Spleen (tissue), 11 donors: ENCODE measurements around the gene AIDA. TPM values are rescaled to one million over a fixed set of nuclear protein-coding genes. Genes with fewer than 3 reads are reported as not detected.

Source experiments
- DNase-seq: peaks from one replicate; pipeline ENCODE4 v3.0.0-alpha.2; 2020
- H3K27ac ChIP-seq, 8 donors: fragments of 200-600 bp; sonication (generic) in 7 of 8; 1 replicate in 4 of 8; 2 replicates in 4 of 8; pipeline versions ENCODE4 v1.5.0 to v1.8.0; 2016 to 2021; ENCODE audit warnings: inconsistent platforms in 4 of 8, mild to moderate bottlenecking in 4 of 8, moderate library complexity in 1 of 8
- H3K27me3 ChIP-seq, 7 donors: fragments of 200-600 bp; sonication (generic) in 6 of 7; replicated peaks in 1 of 7; 1 replicate in 4 of 7; 2 replicates in 3 of 7; pipeline versions ENCODE4 v1.5.0 to v1.8.0; 2016 to 2021; ENCODE audit warnings: inconsistent platforms in 3 of 7, mild to moderate bottlenecking in 1 of 7
- H3K36me3 ChIP-seq, 6 donors: fragments of 200-600 bp; sonication (generic) in 5 of 6; 1 replicate in 4 of 6; 2 replicates in 2 of 6; pipeline versions ENCODE4 v1.5.0 to v1.8.0; 2016 to 2021; ENCODE audit warnings: inconsistent platforms in 2 of 6
- H3K4me1 ChIP-seq, 6 donors: fragments of 200-600 bp; sonication (generic) in 5 of 6; 1 replicate in 3 of 6; 2 replicates in 3 of 6; pipeline versions ENCODE4 v1.5.0 to v1.8.0; 2016 to 2021; ENCODE audit warnings: inconsistent platforms in 3 of 6
- H3K4me3 ChIP-seq, 8 donors: fragments of 200-600 bp; sonication (generic) in 7 of 8; 1 replicate in 4 of 8; 2 replicates in 4 of 8; pipeline versions ENCODE4 v1.5.0 to v1.8.0; 2016 to 2021; ENCODE audit warnings: inconsistent platforms in 4 of 8, mild to moderate bottlenecking in 4 of 8, moderate library complexity in 2 of 8
- H3K9me3 ChIP-seq, 8 donors: fragments of 200-600 bp; sonication (generic) in 7 of 8; 1 replicate in 4 of 8; 2 replicates in 4 of 8; pipeline versions ENCODE4 v1.5.0 to v1.8.0; 2016 to 2021; ENCODE audit warnings: inconsistent platforms in 4 of 8
- POLR2A ChIP-seq, 3 donors: fragments of 450-650 bp; IDR thresholded peaks; one replicate each; pipeline ENCODE4 v1.5.1; 2017; ENCODE audit warnings: antibody characterized with exemption in 3 of 3, mild to moderate bottlenecking in 1 of 3
- POLR2AphosphoS5 ChIP-seq, 3 donors: sonication (generic); formaldehyde crosslinking; IDR thresholded peaks; one replicate each; pipeline ENCODE4 v1.5.1; 2017; ENCODE audit warnings: antibody characterized with exemption in 3 of 3
- WGBS, 5 donors: extraction: QIAGEN DNeasy Blood & Tissue Kit in 3 of 5; methylation state at CpG; one replicate each; pipeline versions ENCODE4 v1.1.5 to v1.1.7; 2013 to 2018; 5-methylcytosine and 5-hydroxymethylcytosine counted together
- intact Hi-C: fragments of 100-400 bp; cut with DNase I; formaldehyde crosslinking; loops from one replicate; pipeline ENCODE4 v1.15.0; 2023; ENCODE audit warnings: low total_unique reads
- polyA plus RNA-seq, 3 donors: library from polyadenylated mRNA; stranded (reverse); fragments of 200-250 nt; gene quantifications; one replicate each; pipeline ENCODE4 v1.2.1, GENCODE V29; 2013
- total RNA-seq, 7 donors: library from RNA; depleted of rRNA in 3 of 7; stranded (reverse); fragments of >200 nt in 3 of 7; fragmentation: NEBNext Ultra II Directional in 4 of 7; extraction: Animal tissue kit (Norgen Biotek cat#: 25700) in 4 of 7; gene quantifications; one replicate each; pipeline versions ENCODE4 v1.1.0 to v1.2.1, GENCODE V29; 2016 to 2021
- TF ChIP-seq, protein P1 (sequence below), 11 experiments: fragments of 200-600 bp in 7 of 11; fragments of 450-650 bp in 4 of 11; sonication (generic) in 4 of 11; IDR thresholded peaks in 8 of 11; conservative IDR thresholded peaks in 3 of 11; 1 replicate in 7 of 11; 2 replicates in 4 of 11; pipeline versions ENCODE4 v1.4.0 to v1.8.0; 2016 to 2021; ENCODE audit warnings: antibody characterized with exemption in 11 of 11, inconsistent platforms in 4 of 11, mild to moderate bottlenecking in 1 of 11
- donor health status: healthy with polysubstance abuse.
- donor health status: DM: no; HTN: no; CAD: no; lungs with moderate emphysema.
- donor health status: DM: no; HTN: no; CAD: no.
- donor health status: Bipolar disorder and iron deficiency.
- donor health status: healthy.
- donor health status: DM: no; HTN: no; CAD: no.
- donor health status: DM: yes; HTN: yes; CAD: no.

Gene AIDA
- total and polyA plus RNA-seq, 10 donors = 33.0 to 57.8 (median 51.6) TPM

DNA sequence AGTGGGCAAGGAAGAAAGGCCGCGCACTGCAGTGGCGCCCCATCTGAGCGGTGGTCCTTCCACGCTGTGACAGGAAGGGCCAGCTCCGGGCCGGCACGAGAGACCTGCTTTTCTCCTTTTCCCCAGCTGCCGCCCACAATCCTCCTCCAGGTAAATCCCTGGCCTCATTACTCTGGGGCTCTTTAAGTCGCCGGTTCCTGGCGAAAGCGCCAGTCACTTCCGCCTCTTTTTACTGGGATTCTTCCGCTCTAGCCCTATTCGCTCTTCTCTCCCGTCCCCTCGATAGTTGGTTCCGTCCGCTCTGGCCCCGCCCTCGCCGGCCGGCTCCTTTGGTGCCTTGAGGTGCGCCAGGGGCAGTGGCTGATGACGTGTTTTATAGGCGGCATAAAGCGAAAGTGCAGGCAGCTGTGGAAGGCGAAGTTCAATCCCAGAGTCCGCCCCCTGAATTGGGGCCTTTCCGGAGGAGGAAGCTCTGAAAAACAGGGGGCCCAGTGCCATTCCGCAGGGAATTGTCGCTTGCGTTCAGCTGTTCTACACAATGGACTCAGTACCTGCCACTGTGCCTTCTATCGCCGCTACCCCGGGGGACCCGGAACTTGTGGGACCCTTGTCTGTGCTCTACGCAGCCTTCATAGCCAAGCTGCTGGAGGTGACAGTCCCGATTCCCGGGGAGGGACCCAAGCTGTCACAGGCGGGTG, 68.2 kb downstream of the AIDA start:
- H3K4me3 ChIP-seq = peak overlapping the region; percentile 65 to 87 (median 74)
- intact Hi-C loops = no loop called here
- peaks cover 0 to 57% (median 10%) of the 10 kb centered on the region in 6 donors for H3K36me3 ChIP-seq
- H3K4me1 ChIP-seq = peaks cover 7 to 57% (median 37%) of the 10 kb centered on the region in 6 donors
- 0 to 1% (median 0%) methylated on average over 38 to 42 of the region's 42 CpGs for WGBS, 5 donors
- H3K27ac ChIP-seq = peak overlapping the region; percentile 95 to 99 (median 98)
- peak; percentile 99 for DNase-seq
- no peaks in the 10 kb centered on the region for H3K9me3 ChIP-seq
- H3K27me3 ChIP-seq = no peaks in the 10 kb centered on the region
- TF ChIP-seq POLR2A (IDR thresholded peaks at IDR 0.05) (peak; percentile 67 to 91 (median 73)), POLR2AphosphoS5 (IDR thresholded peaks at IDR 0.05) (peak; percentile 98 to 99 (median 98))
- TF ChIP-seq, protein P1, sequence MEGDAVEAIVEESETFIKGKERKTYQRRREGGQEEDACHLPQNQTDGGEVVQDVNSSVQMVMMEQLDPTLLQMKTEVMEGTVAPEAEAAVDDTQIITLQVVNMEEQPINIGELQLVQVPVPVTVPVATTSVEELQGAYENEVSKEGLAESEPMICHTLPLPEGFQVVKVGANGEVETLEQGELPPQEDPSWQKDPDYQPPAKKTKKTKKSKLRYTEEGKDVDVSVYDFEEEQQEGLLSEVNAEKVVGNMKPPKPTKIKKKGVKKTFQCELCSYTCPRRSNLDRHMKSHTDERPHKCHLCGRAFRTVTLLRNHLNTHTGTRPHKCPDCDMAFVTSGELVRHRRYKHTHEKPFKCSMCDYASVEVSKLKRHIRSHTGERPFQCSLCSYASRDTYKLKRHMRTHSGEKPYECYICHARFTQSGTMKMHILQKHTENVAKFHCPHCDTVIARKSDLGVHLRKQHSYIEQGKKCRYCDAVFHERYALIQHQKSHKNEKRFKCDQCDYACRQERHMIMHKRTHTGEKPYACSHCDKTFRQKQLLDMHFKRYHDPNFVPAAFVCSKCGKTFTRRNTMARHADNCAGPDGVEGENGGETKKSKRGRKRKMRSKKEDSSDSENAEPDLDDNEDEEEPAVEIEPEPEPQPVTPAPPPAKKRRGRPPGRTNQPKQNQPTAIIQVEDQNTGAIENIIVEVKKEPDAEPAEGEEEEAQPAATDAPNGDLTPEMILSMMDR (IDR thresholded peaks at IDR 0.05 in 8 of 11, conservative IDR thresholded peaks at IDR 0.05 in 3 of 11) = peak in 4 of 11 experiments; percentile 24 to 49 (median 26)

DNA sequence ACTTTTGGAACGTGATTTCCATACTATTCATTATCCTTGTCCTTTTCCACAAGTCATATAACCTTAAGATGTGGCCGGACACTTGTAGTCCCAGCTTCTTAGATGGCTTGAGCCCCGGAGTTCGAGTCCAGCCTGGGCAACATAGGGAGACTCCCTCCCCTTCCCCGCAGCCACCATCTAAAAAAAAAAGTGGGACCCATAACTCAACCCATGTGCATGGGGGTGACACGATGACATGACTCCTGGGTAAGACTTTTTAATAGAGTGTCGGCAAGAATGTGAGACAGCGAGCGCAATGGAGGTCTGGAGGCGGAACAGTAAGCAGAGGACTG, 68.7 kb downstream of the AIDA start:
- DNase-seq = no peak
- 6 to 11% (median 7%) methylated on average over 6 to 10 of the region's 10 CpGs for WGBS, 5 donors

DNA sequence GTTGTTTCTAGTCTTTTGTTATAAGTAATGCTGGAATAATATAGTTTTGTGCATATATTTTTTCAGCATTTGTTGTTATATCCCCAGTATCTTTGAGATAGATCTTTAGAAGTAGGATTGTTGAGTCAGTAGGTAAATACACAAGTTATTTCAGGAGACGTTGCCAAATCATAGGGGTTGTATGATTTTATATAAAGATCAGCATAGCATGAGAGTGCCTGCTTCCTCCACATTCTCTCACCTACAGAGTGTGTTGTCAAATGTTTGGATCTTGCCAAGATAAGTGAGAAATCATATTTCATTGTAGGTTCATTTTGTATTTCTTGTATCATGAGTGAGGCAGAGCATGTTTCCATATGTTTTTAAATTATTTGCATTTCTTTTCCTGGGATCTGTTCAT, 69.8 kb downstream of the AIDA start:
- no peak for DNase-seq
- peaks cover 7 to 41% (median 34%) of the 10 kb centered on the region in 6 donors for H3K4me1 ChIP-seq
- TF ChIP-seq POLR2AphosphoS5 (IDR thresholded peaks at IDR 0.05) (no peak), POLR2A (IDR thresholded peaks at IDR 0.05) (no peak)
- TF ChIP-seq, protein P1 (IDR thresholded peaks at IDR 0.05 in 8 of 11, conservative IDR thresholded peaks at IDR 0.05 in 3 of 11) = no peak
- no peak overlapping the region for H3K27ac ChIP-seq
- intact Hi-C loops = no loop called here
- no peaks in the 10 kb centered on the region for H3K9me3 ChIP-seq
- no peaks in the 10 kb centered on the region for H3K27me3 ChIP-seq
- 89 to 94% (median 94%) methylated on average over 1 of the region's 1 CpG for WGBS, 5 donors
- peaks cover 0 to 55% (median 8%) of the 10 kb centered on the region in 6 donors for H3K36me3 ChIP-seq
- H3K4me3 ChIP-seq = no peak overlapping the region

More for the DNA sequence above, 68.7 kb downstream of the AIDA start:
- H3K27ac ChIP-seq = peak overlapping the region; percentile 95 to 99 (median 98)
- peaks cover 0 to 55% (median 8%) of the 10 kb centered on the region in 6 donors for H3K36me3 ChIP-seq
- H3K9me3 ChIP-seq = no peaks in the 10 kb centered on the region
- H3K4me3 ChIP-seq = peak overlapping the region; percentile 65 to 87 (median 74)
- intact Hi-C loops = no loop called here
- TF ChIP-seq POLR2AphosphoS5 (IDR thresholded peaks at IDR 0.05) (no peak), POLR2A (IDR thresholded peaks at IDR 0.05) (no peak)
- TF ChIP-seq, protein P1 (IDR thresholded peaks at IDR 0.05 in 8 of 11, conservative IDR thresholded peaks at IDR 0.05 in 3 of 11) = no peak
- H3K4me1 ChIP-seq = peaks cover 7 to 52% (median 37%) of the 10 kb centered on the region in 6 donors
- H3K27me3 ChIP-seq = no peaks in the 10 kb centered on the region

DNA sequence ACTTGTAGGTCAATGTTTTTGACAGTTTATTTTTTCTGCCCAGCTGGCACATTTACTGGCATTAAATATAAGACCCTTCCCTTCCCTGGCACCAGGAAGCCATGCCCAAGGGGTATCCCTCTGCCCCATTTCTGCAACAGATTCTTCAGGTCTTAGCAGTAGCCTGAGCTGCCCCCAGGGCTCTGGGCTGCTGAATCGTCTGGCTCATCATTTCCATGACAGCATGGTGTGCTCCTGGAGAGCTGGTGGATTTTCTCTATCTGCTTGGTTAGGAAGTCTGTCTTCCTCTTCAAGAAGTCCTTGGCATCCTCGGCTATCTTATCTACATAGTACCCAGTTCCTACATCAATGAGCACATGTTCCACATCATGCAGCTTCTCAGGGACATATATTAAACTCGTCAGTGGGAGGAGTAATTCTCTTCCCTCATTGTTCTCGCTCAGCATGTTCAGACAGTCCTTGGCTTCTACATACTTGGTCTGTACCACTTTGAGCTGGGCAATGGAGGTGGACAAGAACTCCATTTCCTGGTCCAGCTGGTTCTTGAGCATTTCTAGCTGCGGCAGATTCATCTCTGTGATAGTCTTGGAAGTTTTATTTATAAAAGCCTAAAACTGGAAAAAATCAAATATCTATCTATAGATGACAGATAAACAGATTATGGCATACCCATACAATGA, 70.9 kb downstream of the AIDA start:
- Histone ChIP-seq H3K36me3 (peaks cover 0 to 55% (median 4%) of the 10 kb centered on the region in 6 donors), H3K27ac (no peak overlapping the region), H3K9me3 (no peaks in the 10 kb centered on the region), H3K4me3 (no peak overlapping the region), H3K4me1 (peaks cover 7 to 30% (median 25%) of the 10 kb centered on the region in 6 donors), H3K27me3 (no peaks in the 10 kb centered on the region)
- DNase-seq = no peak
- 76 to 81% (median 79%) methylated on average over 5 of the region's 5 CpGs for WGBS, 5 donors
- TF ChIP-seq, protein P1 (IDR thresholded peaks at IDR 0.05 in 8 of 11, conservative IDR thresholded peaks at IDR 0.05 in 3 of 11) = no peak
- intact Hi-C loops = no loop called here
